Skeletal muscle tissue (tissue), 4 donors: ENCODE results near the gene SPOCK2. TPM values are rescaled to one million over a fixed set of nuclear protein-coding genes. Genes with fewer than 3 reads are reported as not detected.

Experiments used
- H3K27ac ChIP-seq: one replicate; pipeline ENCODE4 v1.7.0; 2013; ENCODE audit warnings: mild to moderate bottlenecking, low read depth, low read length, inconsistent platforms
- H3K27me3 ChIP-seq, 3 donors: one replicate each; pipeline ENCODE4 v1.7.0; 2013; ENCODE audit warnings: low read length in 3 of 3; ENCODE audit not compliant: control insufficient read depth in 3 of 3, insufficient read depth in 3 of 3
- H3K36me3 ChIP-seq, 3 donors: one replicate each; pipeline ENCODE4 v1.7.0; 2013; ENCODE audit warnings: low read length in 3 of 3; ENCODE audit not compliant: control insufficient read depth in 3 of 3, insufficient read depth in 3 of 3
- H3K4me1 ChIP-seq, 3 donors: one replicate each; pipeline ENCODE4 v1.7.0; 2013; ENCODE audit warnings: low read length in 3 of 3, mild to moderate bottlenecking in 3 of 3; ENCODE audit not compliant: control insufficient read depth in 3 of 3, insufficient read depth in 3 of 3
- H3K4me3 ChIP-seq, 3 donors: one replicate each; pipeline ENCODE4 v1.7.0; 2013; ENCODE audit warnings: low read length in 3 of 3
- H3K9ac ChIP-seq, 3 donors: one replicate each; pipeline ENCODE4 v1.7.0; 2013; ENCODE audit warnings: low read length in 3 of 3, mild to moderate bottlenecking in 3 of 3, moderate library complexity in 2 of 3, low read depth in 1 of 3
- H3K9me3 ChIP-seq, 3 donors: one replicate each; pipeline ENCODE4 v1.7.0; 2013; ENCODE audit warnings: low read length in 3 of 3; ENCODE audit not compliant: control insufficient read depth in 3 of 3
- total RNA-seq: library from RNA; depleted of rRNA; stranded (reverse); fragments of >200 nt; gene quantifications from one replicate; pipeline ENCODE4 v1.2.3, GENCODE V29; 2014
- donor health status: Osteomylitis.

SPOCK2 gene
- total RNA-seq, 1 donor from 2014 or later, result 2.6 TPM

DNA sequence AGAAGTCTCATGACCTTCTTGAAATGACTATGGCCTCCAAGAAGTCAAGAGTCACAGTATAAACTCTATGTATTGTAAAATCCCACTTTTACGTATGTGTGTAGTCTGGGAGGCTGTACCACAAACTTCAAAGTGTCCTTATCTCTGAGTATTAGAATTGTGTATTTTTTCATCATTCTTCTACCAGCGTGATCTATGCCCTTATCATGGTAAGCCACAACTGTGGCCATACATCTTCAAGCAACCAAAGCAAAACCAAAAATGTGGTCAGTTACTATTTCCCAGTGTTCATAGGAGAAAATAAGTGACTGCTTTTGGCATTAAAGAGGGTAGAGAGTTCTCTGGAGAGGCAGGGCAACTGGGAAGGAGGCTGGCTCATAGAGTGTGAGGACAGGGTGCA is 42.8 kb downstream of the SPOCK2 start:
- H3K9ac ChIP-seq, result no peak overlapping the region
- H3K4me1 ChIP-seq, result peaks cover 6 to 9% (median 7%) of the 10 kb centered on the region in 3 donors
- peaks cover 0 to 4% (median 0%) of the 10 kb centered on the region in 3 donors for H3K9me3 ChIP-seq
- no peak overlapping the region for H3K4me3 ChIP-seq
- no peaks in the 10 kb centered on the region for H3K27me3 ChIP-seq
- no peak overlapping the region for H3K27ac ChIP-seq
- H3K36me3 ChIP-seq, result no peaks in the 10 kb centered on the region

DNA sequence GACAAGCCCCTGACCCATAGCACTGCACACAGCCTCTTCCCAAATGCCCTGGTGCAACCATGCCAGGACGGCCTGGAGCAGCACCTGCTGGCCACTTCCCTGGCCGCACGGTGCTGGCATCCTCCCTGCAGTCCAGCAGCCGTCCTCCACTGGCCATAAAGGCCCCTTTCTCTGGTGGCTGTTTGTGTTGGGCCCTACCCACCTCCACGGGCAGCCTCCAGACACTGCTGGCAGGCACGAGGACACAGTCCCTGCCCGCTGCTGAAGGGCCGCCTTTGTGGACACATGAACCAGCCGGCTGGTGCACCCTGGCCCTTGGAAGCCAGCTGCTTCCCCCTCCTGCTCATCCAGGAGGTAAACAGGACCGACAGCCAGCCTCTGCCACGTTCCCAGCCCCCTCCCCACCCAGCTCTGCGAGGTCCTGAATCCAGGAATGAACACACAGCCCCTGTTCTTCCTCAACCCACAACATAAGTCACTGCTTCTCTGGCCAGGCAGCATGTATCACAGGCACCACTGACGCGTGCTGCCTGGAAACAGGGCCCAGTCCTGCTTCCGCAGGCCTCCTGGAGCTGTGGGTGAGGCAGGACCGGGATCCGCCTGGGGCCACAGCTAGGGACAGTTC is 43.8 kb downstream of the SPOCK2 start:
- peak overlapping the region in 2 of 3 donors; percentile 43 to 60 for H3K9ac ChIP-seq
- H3K4me1 ChIP-seq, result peaks cover 6 to 9% (median 7%) of the 10 kb centered on the region in 3 donors
- H3K9me3 ChIP-seq, result peaks cover 0 to 4% (median 0%) of the 10 kb centered on the region in 3 donors
- H3K27me3 ChIP-seq, result no peaks in the 10 kb centered on the region
- H3K27ac ChIP-seq, result no peak overlapping the region
- no peaks in the 10 kb centered on the region for H3K36me3 ChIP-seq
- no peak overlapping the region for H3K4me3 ChIP-seq

DNA sequence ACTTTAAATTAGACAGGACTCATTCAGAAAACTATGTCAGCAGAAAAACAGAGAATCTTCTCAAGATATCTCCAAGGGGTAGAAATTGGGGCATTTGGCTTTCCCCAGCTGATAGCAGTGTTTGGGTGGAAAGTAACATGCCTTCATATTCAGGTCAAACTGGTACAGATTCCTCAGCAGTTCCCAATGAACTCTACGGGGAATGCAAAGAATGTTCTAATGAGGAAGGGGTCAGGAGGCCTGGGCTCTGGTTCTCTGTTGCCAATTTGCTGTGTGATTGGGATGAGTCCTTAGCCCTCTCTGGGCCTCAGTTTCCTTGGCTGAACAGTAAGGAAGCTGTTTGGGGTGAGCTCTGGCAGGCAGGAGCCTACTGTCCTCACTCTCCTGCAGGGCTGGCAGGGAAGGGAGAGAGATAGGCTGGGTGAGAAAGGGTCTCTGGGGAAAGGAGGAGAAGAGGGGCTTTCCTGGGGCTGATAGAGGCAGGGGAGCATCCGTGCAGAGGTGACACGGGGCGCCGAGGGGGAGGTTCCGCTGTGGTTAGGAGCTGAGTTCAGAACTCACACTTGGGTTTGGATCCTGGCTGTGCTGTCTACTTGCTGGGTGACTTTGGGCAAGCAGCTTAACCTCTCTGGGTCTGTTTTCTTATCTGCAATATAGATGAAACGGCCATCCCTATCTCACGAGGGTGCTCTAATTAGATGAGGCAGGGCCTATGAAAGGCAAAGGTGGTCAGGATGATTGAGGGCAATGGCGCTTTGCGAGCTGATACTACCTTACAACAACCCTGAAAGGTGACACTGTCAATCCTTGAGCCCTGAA is 45.1 kb downstream of the SPOCK2 start:
- H3K9me3 ChIP-seq, result peaks cover 0 to 4% (median 0%) of the 10 kb centered on the region in 3 donors
- H3K36me3 ChIP-seq, result no peaks in the 10 kb centered on the region
- H3K4me3 ChIP-seq, result no peak overlapping the region
- H3K9ac ChIP-seq, result no peak overlapping the region
- peaks cover 6 to 9% (median 7%) of the 10 kb centered on the region in 3 donors for H3K4me1 ChIP-seq
- H3K27me3 ChIP-seq, result no peaks in the 10 kb centered on the region
- H3K27ac ChIP-seq, result no peak overlapping the region

DNA sequence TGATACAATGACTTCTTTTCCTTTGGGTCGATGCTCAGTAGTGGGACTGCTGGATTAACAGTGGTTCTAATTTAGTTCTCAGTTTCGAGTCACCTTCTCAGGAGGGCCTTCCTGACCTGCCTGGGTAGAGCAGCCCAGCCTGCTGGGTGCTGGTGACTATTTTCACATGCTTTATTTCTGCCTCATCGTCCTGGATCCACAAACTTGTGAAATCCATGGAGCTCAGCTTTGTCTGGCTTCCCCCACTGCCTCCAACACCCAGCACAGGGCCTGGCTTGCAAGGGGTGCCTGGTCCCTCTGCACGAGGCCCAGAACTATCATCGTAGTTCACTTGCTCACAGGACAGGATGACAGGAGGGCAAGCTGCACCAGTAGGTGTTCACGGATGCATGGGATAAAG is 46.9 kb downstream of the SPOCK2 start:
- Histone ChIP-seq H3K9me3 (peaks cover 0 to 3% (median 0%) of the 10 kb centered on the region in 3 donors), H3K36me3 (no peaks in the 10 kb centered on the region), H3K4me1 (peaks cover 6 to 9% (median 7%) of the 10 kb centered on the region in 3 donors), H3K9ac (no peak overlapping the region), H3K4me3 (no peak overlapping the region), H3K27ac (no peak overlapping the region), H3K27me3 (no peaks in the 10 kb centered on the region)

DNA sequence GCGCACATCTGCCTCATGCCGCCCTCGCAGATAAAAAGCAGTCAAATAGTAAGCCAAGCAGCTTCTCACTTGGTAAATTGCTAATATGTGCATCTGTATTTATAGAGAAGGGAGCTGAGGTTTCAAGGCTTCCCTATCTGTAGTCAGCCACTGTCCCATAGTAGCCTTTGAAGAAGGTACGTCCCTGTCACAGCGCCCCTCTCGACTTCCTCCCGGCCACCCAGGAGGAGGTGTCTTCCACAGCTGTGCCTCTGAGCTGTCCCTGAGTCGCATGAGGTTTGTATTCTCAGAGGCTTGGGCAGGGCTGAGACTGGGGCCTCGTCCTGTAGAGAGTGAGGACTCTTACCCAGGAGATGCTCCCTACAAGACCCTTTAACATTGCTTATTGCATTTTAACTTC is 49.0 kb downstream of the SPOCK2 start:
- Histone ChIP-seq H3K27me3 (no peaks in the 10 kb centered on the region), H3K9ac (no peak overlapping the region), H3K4me3 (no peak overlapping the region), H3K27ac (no peak overlapping the region), H3K36me3 (no peaks in the 10 kb centered on the region), H3K9me3 (no peaks in the 10 kb centered on the region), H3K4me1 (peaks cover 4 to 11% (median 7%) of the 10 kb centered on the region in 3 donors)

DNA sequence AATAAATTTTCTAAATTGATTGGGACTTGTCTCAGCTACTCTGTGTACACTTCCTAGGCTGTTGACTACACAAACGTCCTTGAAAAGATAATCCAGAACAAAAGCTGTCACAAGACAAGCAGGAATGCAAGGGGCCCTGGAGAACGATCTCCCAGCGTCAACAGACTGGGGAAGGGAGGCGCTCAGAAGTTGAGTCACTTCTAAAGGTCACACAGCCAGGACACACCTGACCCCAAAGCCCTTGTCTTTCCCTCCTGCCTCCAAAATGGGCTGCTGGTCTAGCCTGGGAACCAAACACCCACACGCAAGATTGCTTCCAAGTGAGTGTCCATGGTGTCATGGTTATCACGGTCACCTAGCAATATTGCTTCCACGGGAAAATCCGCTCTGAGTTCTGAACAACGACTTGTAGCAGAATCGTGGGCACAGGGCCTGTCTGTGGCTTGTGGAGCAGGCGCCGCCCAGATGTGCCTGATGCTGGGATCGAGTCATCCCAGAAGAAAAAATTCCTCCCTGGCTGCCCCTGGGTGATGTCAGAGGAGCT is 49.8 kb downstream of the SPOCK2 start:
- no peak overlapping the region for H3K27ac ChIP-seq
- no peak overlapping the region for H3K9ac ChIP-seq
- no peaks in the 10 kb centered on the region for H3K9me3 ChIP-seq
- H3K27me3 ChIP-seq, result no peaks in the 10 kb centered on the region
- peaks cover 8 to 14% (median 8%) of the 10 kb centered on the region in 3 donors for H3K4me1 ChIP-seq
- H3K36me3 ChIP-seq, result no peaks in the 10 kb centered on the region
- H3K4me3 ChIP-seq, result no peak overlapping the region

DNA sequence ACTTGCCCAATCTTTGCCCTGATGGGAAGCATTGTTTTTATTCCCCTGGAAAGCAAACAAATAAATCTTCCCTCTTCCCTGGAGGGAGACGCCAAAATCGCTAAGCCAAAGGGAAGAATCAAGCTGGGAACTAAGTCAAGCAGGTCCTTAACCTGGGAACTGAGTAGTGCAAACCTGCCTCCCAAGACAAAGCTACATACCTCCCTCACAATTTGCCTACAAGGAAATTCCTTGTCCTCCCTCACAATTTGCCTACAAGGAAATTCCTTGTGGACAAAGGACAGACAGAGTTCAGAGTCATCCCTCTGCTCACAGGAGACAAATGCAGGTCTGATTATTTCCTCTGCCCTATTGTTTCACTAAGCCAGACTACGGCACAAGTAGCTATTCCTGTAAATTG is 50.5 kb downstream of the SPOCK2 start:
- Histone ChIP-seq H3K4me1 (peaks cover 8 to 15% (median 8%) of the 10 kb centered on the region in 3 donors), H3K27me3 (no peaks in the 10 kb centered on the region), H3K27ac (no peak overlapping the region), H3K4me3 (no peak overlapping the region), H3K36me3 (no peaks in the 10 kb centered on the region), H3K9me3 (no peaks in the 10 kb centered on the region), H3K9ac (no peak overlapping the region)

DNA sequence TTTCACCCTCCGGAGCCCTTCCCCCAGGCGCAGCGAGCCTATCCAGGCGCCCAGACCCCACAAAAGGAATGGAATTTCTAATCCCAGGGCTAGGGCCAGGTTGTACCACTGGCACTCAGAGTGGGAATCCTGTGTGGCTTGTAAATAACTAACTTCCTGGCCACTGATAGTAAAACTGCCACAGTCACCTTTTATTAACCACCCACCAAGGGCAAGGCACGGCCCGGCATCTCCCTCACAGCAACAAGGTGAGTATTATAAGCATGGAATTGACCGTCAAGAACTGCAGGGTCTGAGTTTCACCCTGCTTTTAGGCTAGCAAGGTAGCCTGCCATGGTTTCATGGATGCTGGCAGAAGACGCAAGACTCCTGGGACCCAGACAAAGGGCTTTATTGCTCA is 51.1 kb downstream of the SPOCK2 start:
- H3K4me3 ChIP-seq, result no peak overlapping the region
- H3K4me1 ChIP-seq, result peaks cover 8 to 15% (median 8%) of the 10 kb centered on the region in 3 donors
- no peaks in the 10 kb centered on the region for H3K27me3 ChIP-seq
- no peaks in the 10 kb centered on the region for H3K36me3 ChIP-seq
- no peaks in the 10 kb centered on the region for H3K9me3 ChIP-seq
- no peak overlapping the region for H3K9ac ChIP-seq
- no peak overlapping the region for H3K27ac ChIP-seq

DNA sequence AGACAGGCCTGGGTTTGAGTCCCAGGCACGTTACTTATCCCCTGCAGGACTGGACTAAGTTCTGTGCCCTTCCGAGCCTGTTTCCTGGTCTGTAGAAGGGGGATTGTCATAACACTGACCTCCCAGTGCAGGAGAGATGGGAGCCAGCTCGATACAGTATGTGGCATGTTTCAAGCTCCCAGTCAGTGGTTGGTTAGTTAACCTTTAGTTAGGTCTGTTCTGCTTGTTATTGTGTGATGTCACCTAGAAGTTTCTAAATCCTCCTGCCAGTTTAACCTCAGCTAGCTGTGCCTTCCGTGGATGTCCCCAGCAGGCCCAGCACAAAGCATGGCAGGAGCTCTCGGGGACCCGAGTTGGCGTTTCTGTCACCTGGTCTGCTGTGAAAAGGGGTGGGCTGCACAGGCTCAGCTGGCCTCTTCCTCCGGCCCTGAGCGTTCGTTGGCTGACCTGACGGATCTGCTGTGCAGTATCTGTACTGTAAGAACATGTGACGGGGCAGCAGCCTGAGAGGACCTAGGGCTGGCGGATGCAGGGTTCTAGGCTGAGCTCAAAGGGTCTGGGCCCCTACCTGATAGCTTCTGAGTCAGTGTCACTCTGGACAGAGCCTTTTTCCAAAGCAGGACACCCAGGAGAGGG is 53.0 kb downstream of the SPOCK2 start:
- Histone ChIP-seq H3K36me3 (no peaks in the 10 kb centered on the region), H3K27ac (no peak overlapping the region), H3K9me3 (no peaks in the 10 kb centered on the region), H3K4me3 (no peak overlapping the region), H3K4me1 (peaks cover 8 to 19% (median 13%) of the 10 kb centered on the region in 3 donors), H3K9ac (peak overlapping the region in 2 of 3 donors; percentile 20 to 40), H3K27me3 (no peaks in the 10 kb centered on the region)
